ENCODE data around the gene RIPOR2. TPM values are rescaled to one million over a fixed set of nuclear protein-coding genes. Genes with fewer than 3 reads are reported as not detected.

Gene RIPOR2
- total and polyA plus RNA-seq, 10 of the 15 experiments (the other 5 are each of a cell fraction or from before 2014, with no cell fraction given), result 22.2 to 48.2 (median 34.7) TPM

DNA sequence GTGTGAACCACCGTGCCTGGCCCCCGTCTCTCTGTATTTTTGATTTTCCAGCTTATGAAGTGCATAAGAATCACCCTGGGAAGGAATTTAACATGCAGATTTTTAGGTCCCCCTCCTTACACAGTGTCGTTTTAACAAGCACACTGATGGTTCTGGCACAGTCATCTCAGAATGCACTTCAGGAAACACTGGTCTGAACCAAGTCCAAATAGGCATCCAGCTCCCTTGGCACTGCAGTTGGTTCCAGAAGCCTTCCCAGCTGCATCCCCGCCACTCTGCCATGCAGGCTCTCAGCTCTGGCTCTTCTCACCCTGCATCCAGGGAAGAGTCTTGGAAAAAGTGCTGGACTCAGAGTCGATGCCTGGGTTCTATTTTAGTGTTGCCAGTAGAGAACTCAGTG, 20.1 kb downstream of the RIPOR2 start:
- Histone ChIP-seq H3K4me1 (ENCODE audit: control insufficient read depth, insufficient read depth, low read length) (peaks cover 23% of the 10 kb centered on the region), H3K27me3 (replicated peaks in 1 of 2; ENCODE audit: control insufficient read depth in 2 of 2, insufficient read depth in 2 of 2, low read length in 1 of 2) (no peaks in the 10 kb centered on the region), H3K27ac (ENCODE audit: control insufficient read depth, insufficient read depth) (no peak overlapping the region), H3K9me3 (replicated peaks; ENCODE audit: control insufficient read depth, insufficient read depth, low read length) (no peaks in the 10 kb centered on the region), H3K4me2 (ENCODE audit: control insufficient read depth, insufficient read depth) (no peak overlapping the region), H3K79me2 (ENCODE audit: control insufficient read depth, insufficient read depth, low read length) (peaks cover 15% of the 10 kb centered on the region), H4K20me1 (ENCODE audit: control insufficient read depth, insufficient read depth) (peaks cover 3% of the 10 kb centered on the region), H2AFZ (ENCODE audit: control insufficient read depth, low read depth, low read length) (no peak overlapping the region), H3K36me3 (ENCODE audit: control insufficient read depth in 2 of 2, insufficient read depth in 2 of 2, low read length in 1 of 2) (no peaks in the 10 kb centered on the region), H3K4me3 (no peak overlapping the region), H3K9ac (ENCODE audit: control insufficient read depth, insufficient read depth, low read length) (no peak overlapping the region)
- ATAC-seq, result no peak
- SMC1A ChIA-PET (ENCODE audit: uncharacterized antibody, unreplicated experiment), result interaction anchor here (0.8 to 1.7 kb wide), 5 partner anchors 28 to 92 kb away, joined by 3 to 6 read pairs (median 3); no protein-coding TSS in a partner anchor
- CTCF ChIA-PET, result interaction anchor here (1.0 to 1.3 kb wide), 3 partner anchors 18 to 97 kb away, joined by 3 read pairs; no protein-coding TSS in a partner anchor
- intact Hi-C loops (cut with micrococcal nuclease; ENCODE audit: unreplicated experiment), result no loop called here
- FAIRE-seq, result no peak
- RAD21 ChIA-PET (ENCODE audit: unreplicated experiment), result interaction anchor here (1.2 kb wide), 1 partner anchor 76 kb away, joined by 3 read pairs; no protein-coding TSS in a partner anchor
- POLR2A ChIA-PET, result interaction anchor here (0.6 kb wide), 2 partner anchors 197 to 472 kb away, joined by 3 to 6 read pairs; no protein-coding TSS in a partner anchor
- 66% methylated on average over 5 of the region's 5 CpGs for WGBS (ENCODE audit: insufficient coverage, insufficient replicate concordance, low lambda C conversion rate, missing lambda C conversion rate)
- in situ Hi-C loops (cut with MboI), result no loop called here
- DNase-seq (ENCODE audit: low read depth, low spot score), result no peak
- no TSS peak for BruUV-seq (replicated peaks)
- TF ChIP-seq NRF1 (conservative IDR thresholded peaks at IDR 0.05; ENCODE audit: low read depth, low read length) (no peak), GATAD2B (conservative IDR thresholded peaks at IDR 0.05; ENCODE audit: low read depth) (no peak), SREBF2 (IDR thresholded peaks at IDR 0.05; ENCODE audit: low read length) (no peak), EZH2 (IDR thresholded peaks at IDR 0.05; ENCODE audit: borderline replicate concordance, control insufficient read depth, low read depth, low read length) (no peak), SUPT20H (IDR thresholded peaks at IDR 0.05; ENCODE audit: borderline replicate concordance, control insufficient read depth, low read depth, low read length) (no peak), HDAC2 (IDR thresholded peaks at IDR 0.05) (no peak), CBX3 (IDR thresholded peaks at IDR 0.05; ENCODE audit: borderline replicate concordance, low read depth) (no peak), BMI1 (IDR thresholded peaks at IDR 0.05; ENCODE audit: borderline replicate concordance) (no peak)
- TF ChIP-seq, protein P1, sequence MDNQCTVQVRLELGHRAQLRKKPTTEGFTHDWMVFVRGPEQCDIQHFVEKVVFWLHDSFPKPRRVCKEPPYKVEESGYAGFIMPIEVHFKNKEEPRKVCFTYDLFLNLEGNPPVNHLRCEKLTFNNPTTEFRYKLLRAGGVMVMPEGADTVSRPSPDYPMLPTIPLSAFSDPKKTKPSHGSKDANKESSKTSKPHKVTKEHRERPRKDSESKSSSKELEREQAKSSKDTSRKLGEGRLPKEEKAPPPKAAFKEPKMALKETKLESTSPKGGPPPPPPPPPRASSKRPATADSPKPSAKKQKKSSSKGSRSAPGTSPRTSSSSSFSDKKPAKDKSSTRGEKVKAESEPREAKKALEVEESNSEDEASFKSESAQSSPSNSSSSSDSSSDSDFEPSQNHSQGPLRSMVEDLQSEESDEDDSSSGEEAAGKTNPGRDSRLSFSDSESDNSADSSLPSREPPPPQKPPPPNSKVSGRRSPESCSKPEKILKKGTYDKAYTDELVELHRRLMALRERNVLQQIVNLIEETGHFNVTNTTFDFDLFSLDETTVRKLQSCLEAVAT (IDR thresholded peaks at IDR 0.05), result no peak
- TF ChIP-seq, protein P2, sequence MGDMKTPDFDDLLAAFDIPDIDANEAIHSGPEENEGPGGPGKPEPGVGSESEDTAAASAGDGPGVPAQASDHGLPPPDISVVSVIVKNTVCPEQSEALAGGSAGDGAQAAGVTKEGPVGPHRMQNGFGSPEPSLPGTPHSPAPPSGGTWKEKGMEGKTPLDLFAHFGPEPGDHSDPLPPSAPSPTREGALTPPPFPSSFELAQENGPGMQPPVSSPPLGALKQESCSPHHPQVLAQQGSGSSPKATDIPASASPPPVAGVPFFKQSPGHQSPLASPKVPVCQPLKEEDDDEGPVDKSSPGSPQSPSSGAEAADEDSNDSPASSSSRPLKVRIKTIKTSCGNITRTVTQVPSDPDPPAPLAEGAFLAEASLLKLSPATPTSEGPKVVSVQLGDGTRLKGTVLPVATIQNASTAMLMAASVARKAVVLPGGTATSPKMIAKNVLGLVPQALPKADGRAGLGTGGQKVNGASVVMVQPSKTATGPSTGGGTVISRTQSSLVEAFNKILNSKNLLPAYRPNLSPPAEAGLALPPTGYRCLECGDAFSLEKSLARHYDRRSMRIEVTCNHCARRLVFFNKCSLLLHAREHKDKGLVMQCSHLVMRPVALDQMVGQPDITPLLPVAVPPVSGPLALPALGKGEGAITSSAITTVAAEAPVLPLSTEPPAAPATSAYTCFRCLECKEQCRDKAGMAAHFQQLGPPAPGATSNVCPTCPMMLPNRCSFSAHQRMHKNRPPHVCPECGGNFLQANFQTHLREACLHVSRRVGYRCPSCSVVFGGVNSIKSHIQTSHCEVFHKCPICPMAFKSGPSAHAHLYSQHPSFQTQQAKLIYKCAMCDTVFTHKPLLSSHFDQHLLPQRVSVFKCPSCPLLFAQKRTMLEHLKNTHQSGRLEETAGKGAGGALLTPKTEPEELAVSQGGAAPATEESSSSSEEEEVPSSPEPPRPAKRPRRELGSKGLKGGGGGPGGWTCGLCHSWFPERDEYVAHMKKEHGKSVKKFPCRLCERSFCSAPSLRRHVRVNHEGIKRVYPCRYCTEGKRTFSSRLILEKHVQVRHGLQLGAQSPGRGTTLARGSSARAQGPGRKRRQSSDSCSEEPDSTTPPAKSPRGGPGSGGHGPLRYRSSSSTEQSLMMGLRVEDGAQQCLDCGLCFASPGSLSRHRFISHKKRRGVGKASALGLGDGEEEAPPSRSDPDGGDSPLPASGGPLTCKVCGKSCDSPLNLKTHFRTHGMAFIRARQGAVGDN (IDR thresholded peaks at IDR 0.05), result no peak
- TF ChIP-seq, protein P3, sequence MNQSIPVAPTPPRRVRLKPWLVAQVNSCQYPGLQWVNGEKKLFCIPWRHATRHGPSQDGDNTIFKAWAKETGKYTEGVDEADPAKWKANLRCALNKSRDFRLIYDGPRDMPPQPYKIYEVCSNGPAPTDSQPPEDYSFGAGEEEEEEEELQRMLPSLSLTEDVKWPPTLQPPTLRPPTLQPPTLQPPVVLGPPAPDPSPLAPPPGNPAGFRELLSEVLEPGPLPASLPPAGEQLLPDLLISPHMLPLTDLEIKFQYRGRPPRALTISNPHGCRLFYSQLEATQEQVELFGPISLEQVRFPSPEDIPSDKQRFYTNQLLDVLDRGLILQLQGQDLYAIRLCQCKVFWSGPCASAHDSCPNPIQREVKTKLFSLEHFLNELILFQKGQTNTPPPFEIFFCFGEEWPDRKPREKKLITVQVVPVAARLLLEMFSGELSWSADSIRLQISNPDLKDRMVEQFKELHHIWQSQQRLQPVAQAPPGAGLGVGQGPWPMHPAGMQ (IDR thresholded peaks at IDR 0.05; ENCODE audit: borderline replicate concordance), result no peak
- TF ChIP-seq, protein P4, sequence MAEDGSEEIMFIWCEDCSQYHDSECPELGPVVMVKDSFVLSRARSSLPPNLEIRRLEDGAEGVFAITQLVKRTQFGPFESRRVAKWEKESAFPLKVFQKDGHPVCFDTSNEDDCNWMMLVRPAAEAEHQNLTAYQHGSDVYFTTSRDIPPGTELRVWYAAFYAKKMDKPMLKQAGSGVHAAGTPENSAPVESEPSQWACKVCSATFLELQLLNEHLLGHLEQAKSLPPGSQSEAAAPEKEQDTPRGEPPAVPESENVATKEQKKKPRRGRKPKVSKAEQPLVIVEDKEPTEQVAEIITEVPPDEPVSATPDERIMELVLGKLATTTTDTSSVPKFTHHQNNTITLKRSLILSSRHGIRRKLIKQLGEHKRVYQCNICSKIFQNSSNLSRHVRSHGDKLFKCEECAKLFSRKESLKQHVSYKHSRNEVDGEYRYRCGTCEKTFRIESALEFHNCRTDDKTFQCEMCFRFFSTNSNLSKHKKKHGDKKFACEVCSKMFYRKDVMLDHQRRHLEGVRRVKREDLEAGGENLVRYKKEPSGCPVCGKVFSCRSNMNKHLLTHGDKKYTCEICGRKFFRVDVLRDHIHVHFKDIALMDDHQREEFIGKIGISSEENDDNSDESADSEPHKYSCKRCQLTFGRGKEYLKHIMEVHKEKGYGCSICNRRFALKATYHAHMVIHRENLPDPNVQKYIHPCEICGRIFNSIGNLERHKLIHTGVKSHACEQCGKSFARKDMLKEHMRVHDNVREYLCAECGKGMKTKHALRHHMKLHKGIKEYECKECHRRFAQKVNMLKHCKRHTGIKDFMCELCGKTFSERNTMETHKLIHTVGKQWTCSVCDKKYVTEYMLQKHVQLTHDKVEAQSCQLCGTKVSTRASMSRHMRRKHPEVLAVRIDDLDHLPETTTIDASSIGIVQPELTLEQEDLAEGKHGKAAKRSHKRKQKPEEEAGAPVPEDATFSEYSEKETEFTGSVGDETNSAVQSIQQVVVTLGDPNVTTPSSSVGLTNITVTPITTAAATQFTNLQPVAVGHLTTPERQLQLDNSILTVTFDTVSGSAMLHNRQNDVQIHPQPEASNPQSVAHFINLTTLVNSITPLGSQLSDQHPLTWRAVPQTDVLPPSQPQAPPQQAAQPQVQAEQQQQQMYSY (CRISPR knock-in tag; IDR thresholded peaks at IDR 0.05), result no peak
